GM23338 (cell line): ENCODE data around the gene COL6A1.

ENCODE experiments used
- EZH2 ChIP-seq: fragments of 200-600 bp; sonication (generic); IDR thresholded peaks from one replicate; pipeline ENCODE4 v1.8.0; 2017; ENCODE audit warnings: antibody characterized with exemption, mild to moderate bottlenecking, low read depth; ENCODE audit not compliant: unreplicated experiment
- JUNB ChIP-seq: IDR thresholded peaks from one replicate; pipeline ENCODE4 v1.6.1; 2016; ENCODE audit warnings: antibody characterized with exemption; ENCODE audit not compliant: unreplicated experiment
- POLR2AphosphoS5 ChIP-seq: IDR thresholded peaks from 2 replicates; pipeline ENCODE4 v1.6.1; 2016; ENCODE audit warnings: antibody characterized with exemption, low read depth
- TF ChIP-seq, protein P1 (sequence below), 2 experiments: fragments of 200-600 bp in 1 of 2; sonication (generic) in 1 of 2; conservative IDR thresholded peaks; 2 replicates each; pipeline versions ENCODE4 v1.5.1 to v1.6.1; 2016 to 2017; ENCODE audit warnings: antibody characterized with exemption in 2 of 2, low read depth in 2 of 2, mild to moderate bottlenecking in 2 of 2, moderate library complexity in 1 of 2
- TF ChIP-seq, protein P2 (sequence below): IDR thresholded peaks from one replicate; pipeline ENCODE4 v1.6.1; 2018; ENCODE audit warnings: antibody characterized with exemption; ENCODE audit not compliant: unreplicated experiment

- TF ChIP-seq, protein P1, sequence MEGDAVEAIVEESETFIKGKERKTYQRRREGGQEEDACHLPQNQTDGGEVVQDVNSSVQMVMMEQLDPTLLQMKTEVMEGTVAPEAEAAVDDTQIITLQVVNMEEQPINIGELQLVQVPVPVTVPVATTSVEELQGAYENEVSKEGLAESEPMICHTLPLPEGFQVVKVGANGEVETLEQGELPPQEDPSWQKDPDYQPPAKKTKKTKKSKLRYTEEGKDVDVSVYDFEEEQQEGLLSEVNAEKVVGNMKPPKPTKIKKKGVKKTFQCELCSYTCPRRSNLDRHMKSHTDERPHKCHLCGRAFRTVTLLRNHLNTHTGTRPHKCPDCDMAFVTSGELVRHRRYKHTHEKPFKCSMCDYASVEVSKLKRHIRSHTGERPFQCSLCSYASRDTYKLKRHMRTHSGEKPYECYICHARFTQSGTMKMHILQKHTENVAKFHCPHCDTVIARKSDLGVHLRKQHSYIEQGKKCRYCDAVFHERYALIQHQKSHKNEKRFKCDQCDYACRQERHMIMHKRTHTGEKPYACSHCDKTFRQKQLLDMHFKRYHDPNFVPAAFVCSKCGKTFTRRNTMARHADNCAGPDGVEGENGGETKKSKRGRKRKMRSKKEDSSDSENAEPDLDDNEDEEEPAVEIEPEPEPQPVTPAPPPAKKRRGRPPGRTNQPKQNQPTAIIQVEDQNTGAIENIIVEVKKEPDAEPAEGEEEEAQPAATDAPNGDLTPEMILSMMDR (conservative IDR thresholded peaks at IDR 0.05; ENCODE audit: low read depth in 2 of 2): no peak
- TF ChIP-seq EZH2: no peak
- TF ChIP-seq JUNB: no peak
- TF ChIP-seq POLR2AphosphoS5: no peak
- TF ChIP-seq, protein P2, sequence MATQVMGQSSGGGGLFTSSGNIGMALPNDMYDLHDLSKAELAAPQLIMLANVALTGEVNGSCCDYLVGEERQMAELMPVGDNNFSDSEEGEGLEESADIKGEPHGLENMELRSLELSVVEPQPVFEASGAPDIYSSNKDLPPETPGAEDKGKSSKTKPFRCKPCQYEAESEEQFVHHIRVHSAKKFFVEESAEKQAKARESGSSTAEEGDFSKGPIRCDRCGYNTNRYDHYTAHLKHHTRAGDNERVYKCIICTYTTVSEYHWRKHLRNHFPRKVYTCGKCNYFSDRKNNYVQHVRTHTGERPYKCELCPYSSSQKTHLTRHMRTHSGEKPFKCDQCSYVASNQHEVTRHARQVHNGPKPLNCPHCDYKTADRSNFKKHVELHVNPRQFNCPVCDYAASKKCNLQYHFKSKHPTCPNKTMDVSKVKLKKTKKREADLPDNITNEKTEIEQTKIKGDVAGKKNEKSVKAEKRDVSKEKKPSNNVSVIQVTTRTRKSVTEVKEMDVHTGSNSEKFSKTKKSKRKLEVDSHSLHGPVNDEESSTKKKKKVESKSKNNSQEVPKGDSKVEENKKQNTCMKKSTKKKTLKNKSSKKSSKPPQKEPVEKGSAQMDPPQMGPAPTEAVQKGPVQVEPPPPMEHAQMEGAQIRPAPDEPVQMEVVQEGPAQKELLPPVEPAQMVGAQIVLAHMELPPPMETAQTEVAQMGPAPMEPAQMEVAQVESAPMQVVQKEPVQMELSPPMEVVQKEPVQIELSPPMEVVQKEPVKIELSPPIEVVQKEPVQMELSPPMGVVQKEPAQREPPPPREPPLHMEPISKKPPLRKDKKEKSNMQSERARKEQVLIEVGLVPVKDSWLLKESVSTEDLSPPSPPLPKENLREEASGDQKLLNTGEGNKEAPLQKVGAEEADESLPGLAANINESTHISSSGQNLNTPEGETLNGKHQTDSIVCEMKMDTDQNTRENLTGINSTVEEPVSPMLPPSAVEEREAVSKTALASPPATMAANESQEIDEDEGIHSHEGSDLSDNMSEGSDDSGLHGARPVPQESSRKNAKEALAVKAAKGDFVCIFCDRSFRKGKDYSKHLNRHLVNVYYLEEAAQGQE: no peak
Measured at GRCh38 chr21:46014828-46015227, 33.3 kb downstream of the COL6A1 start.
